Measurements from ENCODE around the gene COPB1. TPM values are rescaled to one million over a fixed set of nuclear protein-coding genes. Genes with fewer than 3 reads are reported as not detected.

The COPB1 gene
- total RNA-seq, 4 donors from 2014 or later, result 30.7 to 91.9 (median 60.9) TPM

DNA sequence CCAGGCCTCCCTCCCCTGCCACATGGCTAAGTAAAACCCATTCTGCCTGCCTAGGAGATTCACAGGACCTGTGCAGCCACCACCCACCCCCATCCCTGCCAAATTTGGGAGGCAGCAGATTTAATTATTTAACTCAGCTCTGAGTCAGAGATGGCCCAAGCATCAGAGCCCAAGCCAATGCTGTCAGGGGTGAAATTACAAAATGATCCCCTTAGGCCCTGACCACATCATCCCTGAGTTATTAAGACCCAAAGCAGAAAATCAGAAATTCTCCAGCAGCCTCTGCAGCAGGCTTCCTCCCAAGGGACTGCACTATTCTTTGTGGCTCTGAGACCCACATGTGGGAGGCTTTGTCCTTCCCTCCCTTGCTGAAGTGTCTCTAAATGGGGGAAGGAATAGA is 87.8 kb downstream of the COPB1 start:
- Histone ChIP-seq H3K27me3 (no peaks in the 10 kb centered on the region), H3K36me3 (no peaks in the 10 kb centered on the region), H3K9me3 (no peaks in the 10 kb centered on the region), H3K27ac (peak overlapping the region in 1 of 4 donors; percentile 16), H3K4me3 (no peak overlapping the region), H3K4me1 (peaks cover 0 to 2% (median 0%) of the 10 kb centered on the region in 4 donors)
- intact Hi-C loops (cut with DNase I; ENCODE audit: low total_unique reads) (no loop called here), in situ Hi-C loops (cut with MboI; ENCODE audit: low pct_ligation_motif_present in 1 of 4, low pct_unique_long_range_greater_than_20kb in 1 of 4, low sequenced_read_pairs in 3 of 4) (loop anchor here in 1 of 4 donors (25.0 kb wide), 1 partner anchor 125 kb away; no protein-coding TSS in a partner anchor)
- DNase-seq, result no peak
- TF ChIP-seq, protein P1, sequence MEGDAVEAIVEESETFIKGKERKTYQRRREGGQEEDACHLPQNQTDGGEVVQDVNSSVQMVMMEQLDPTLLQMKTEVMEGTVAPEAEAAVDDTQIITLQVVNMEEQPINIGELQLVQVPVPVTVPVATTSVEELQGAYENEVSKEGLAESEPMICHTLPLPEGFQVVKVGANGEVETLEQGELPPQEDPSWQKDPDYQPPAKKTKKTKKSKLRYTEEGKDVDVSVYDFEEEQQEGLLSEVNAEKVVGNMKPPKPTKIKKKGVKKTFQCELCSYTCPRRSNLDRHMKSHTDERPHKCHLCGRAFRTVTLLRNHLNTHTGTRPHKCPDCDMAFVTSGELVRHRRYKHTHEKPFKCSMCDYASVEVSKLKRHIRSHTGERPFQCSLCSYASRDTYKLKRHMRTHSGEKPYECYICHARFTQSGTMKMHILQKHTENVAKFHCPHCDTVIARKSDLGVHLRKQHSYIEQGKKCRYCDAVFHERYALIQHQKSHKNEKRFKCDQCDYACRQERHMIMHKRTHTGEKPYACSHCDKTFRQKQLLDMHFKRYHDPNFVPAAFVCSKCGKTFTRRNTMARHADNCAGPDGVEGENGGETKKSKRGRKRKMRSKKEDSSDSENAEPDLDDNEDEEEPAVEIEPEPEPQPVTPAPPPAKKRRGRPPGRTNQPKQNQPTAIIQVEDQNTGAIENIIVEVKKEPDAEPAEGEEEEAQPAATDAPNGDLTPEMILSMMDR (IDR thresholded peaks at IDR 0.05), result no peak
- no peak for TF ChIP-seq POLR2AphosphoS5 (IDR thresholded peaks at IDR 0.05)
- no peak for TF ChIP-seq EP300 (IDR thresholded peaks at IDR 0.05; ENCODE audit: low read depth)
- no peak for TF ChIP-seq POLR2A (IDR thresholded peaks at IDR 0.05)

DNA sequence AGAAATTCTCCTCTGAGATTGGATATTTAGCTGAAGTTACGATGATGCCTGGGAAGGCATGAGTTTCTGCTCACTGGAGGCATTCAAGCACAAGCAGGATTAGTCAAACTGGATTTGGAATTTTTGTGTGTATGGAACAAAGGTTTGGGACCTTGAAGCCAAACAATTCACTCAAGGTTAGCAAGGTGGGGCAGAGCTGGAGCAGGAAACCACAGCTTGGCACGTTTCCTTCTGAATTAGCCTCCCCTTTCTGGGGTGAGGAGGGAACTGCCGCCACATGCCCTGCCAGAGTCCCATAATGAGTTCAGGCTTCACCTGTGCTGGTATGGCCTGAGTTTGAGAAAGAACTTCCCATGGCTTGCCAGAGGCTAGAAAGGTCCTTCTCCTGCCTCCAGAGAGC is 89.7 kb downstream of the COPB1 start:
- Histone ChIP-seq H3K27me3 (no peaks in the 10 kb centered on the region), H3K36me3 (no peaks in the 10 kb centered on the region), H3K27ac (no peak overlapping the region), H3K4me3 (no peak overlapping the region), H3K4me1 (peaks cover 0 to 2% (median 0%) of the 10 kb centered on the region in 4 donors), H3K9me3 (no peaks in the 10 kb centered on the region)
- no peak for TF ChIP-seq POLR2AphosphoS5 (IDR thresholded peaks at IDR 0.05)
- TF ChIP-seq POLR2A (IDR thresholded peaks at IDR 0.05), result no peak
- TF ChIP-seq, protein P1 (IDR thresholded peaks at IDR 0.05), result no peak
- no peak for TF ChIP-seq EP300 (IDR thresholded peaks at IDR 0.05; ENCODE audit: low read depth)
- WGBS, 2 donors (ENCODE audit: low coverage in 1 of 2), result 61% methylated on average over 3 of the region's 3 CpGs; no CpG with 5 or more reads in 1 of the 2 donors
- DNase-seq, result no peak
- in situ Hi-C loops (cut with MboI; ENCODE audit: low pct_ligation_motif_present in 1 of 4, low pct_unique_long_range_greater_than_20kb in 1 of 4, low sequenced_read_pairs in 3 of 4), result loop anchor here in 1 of 4 donors (25.0 kb wide), 1 partner anchor 123 kb away; no protein-coding TSS in a partner anchor
- intact Hi-C loops (cut with DNase I; ENCODE audit: low total_unique reads), result no loop called here

GRCh38 chr11:14408612-14409011 is 91.0 kb downstream of the COPB1 start:
- intact Hi-C loops (cut with DNase I; ENCODE audit: low total_unique reads), result no loop called here
- no peaks in the 10 kb centered on the region for H3K36me3 ChIP-seq
- H3K4me3 ChIP-seq, result no peak overlapping the region
- no peak overlapping the region for H3K27ac ChIP-seq
- WGBS, 2 donors (ENCODE audit: low coverage in 1 of 2), result 90 to 95% methylated on average over 2 of the region's 2 CpGs
- TF ChIP-seq POLR2A (IDR thresholded peaks at IDR 0.05) (no peak), EP300 (IDR thresholded peaks at IDR 0.05; ENCODE audit: low read depth) (no peak), POLR2AphosphoS5 (IDR thresholded peaks at IDR 0.05) (no peak)
- TF ChIP-seq, protein P1 (IDR thresholded peaks at IDR 0.05), result no peak
- H3K4me1 ChIP-seq, result peaks cover 0 to 2% (median 0%) of the 10 kb centered on the region in 4 donors
- DNase-seq, result no peak
- H3K27me3 ChIP-seq, result no peaks in the 10 kb centered on the region
- no peaks in the 10 kb centered on the region for H3K9me3 ChIP-seq
- in situ Hi-C loops (cut with MboI; ENCODE audit: low pct_ligation_motif_present in 1 of 4, low pct_unique_long_range_greater_than_20kb in 1 of 4, low sequenced_read_pairs in 3 of 4), result loop anchor here in 1 of 4 donors (25.0 kb wide), 1 partner anchor 121 kb away; no protein-coding TSS in a partner anchor

Small RNAs within 50 kb of the gene (small RNA-seq; reads per million reads assigned to genes)
- 0 reads per million in 4 donors for gene RNU7-49P

Other genes with a start within 250 kb of the COPB1 start
- 10 to 100 TPM; 12.3 to 86.0 (median 41.7) TPM for gene RRAS2, start 140.6 kb downstream of the COPB1 start, total RNA-seq
- 100 to 1,000 TPM in 2 of 4 donors, 10 to 100 TPM in 2; 12.1 to 112 (median 70.4) TPM for gene PSMA1, start 20.6 kb upstream of the COPB1 start, total RNA-seq
- gene PDE3B, start 144.0 kb upstream of the COPB1 start, total RNA-seq, result 10 to 100 TPM; 48.1 to 91.1 (median 66.1) TPM

Measured in transverse colon (tissue), 4 donors.